ENCODE measurements around the gene ZNF562.

Gene ZNF562

DNA sequence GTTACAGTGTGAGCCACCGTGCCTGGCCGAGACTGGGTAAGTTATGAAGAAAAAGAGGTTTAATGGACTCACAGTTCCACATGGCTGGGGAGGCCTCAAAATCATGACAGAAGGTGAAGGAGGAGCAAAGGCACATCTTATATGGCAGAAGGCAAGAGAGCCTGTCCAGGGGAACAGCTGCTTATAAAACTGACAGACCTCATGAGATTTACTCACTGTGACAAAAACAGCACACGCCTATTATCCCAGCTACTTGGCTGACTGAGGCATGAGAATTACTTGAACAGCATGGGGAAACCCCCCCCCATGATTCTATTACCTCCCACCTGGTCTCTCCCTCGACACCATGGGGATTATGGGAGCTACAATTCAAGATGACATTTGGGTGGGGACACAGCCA, 30.4 kb downstream of the ZNF562 start:
- DNase-seq (ENCODE audit: low read depth in 2 of 2) = no peak

DNA sequence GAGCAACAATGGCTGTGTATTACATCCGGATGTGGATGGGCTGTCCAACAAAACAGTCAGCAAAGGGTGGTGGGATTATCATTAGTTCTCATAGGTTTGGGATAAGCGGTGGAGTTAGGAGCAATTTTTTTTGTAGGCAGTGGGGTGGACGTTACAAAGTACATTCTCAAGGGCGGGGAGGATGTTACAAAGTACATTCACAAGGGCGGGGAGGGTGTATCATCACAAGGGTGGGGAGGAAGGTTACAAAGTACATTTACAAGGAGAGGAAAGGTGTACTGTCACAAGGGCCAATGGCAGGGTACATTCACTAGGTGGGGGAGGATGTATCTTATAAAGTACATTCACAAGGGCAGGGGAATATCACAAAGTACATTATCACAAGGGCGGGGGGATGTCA, 33.1 kb downstream of the ZNF562 start:
- DNase-seq (ENCODE audit: low read depth in 2 of 2) = no peak

DNA sequence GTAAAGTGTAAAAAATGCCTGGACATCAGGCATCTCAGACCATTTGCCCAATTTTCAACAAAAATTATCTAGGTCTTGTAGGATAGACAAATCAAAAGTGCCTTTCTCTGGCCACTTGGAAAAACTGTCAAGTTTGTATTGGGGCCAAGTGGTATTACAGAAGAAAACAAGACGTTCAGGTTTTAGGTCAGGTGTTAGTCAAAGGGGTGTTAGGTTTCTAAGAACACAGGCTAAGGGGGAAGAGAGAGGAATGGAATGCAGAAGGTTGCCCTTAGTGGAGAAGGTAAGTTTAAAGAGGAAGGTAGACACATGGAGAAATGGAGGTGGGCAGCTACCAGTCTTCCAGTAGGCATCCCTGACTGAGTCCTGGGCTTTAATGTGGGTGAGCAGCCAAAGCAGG, 33.9 kb downstream of the ZNF562 start:
- DNase-seq (ENCODE audit: low read depth in 2 of 2) = no peak

DNA sequence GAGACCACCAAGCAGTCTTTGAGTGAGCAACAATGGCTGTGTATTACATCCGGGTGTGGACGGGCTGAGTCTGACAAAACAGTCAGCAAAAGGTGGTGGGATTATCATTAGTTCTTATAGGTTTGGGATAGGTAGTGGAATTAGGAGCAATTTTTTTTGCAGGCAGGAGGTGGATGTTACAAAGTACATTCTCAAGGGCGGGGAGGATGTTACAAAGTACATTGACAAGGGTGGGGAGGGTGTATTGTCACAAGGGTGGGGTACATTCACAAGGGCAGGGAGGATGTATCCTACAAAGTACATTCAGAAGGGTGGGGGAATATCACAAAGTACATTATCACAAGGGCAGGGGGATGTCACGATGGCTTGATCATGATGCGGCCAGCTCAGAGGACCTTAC, 38.9 kb downstream of the ZNF562 start:
- DNase-seq (ENCODE audit: low read depth in 2 of 2) = no peak

DNA sequence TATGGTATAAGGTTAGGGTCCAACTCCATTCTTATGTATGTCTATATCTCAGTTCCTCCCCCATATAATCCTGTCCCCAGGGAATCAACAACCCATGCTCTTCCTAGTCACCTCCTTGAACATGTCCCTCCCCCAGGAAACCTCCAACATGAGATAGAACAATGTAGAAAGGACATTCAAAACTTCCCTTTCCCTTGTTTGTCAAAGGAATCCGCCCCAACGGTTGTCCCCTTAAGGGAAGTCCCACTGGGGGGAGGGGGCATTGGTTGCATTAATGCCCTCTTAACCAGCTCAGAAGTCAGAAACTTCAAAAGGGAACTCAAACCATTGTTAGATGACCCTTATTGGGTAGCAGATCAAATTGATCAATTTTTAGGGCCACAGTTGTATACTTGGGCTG, 47.0 kb downstream of the ZNF562 start:
- no peak for DNase-seq (ENCODE audit: low read depth in 2 of 2)

DNA sequence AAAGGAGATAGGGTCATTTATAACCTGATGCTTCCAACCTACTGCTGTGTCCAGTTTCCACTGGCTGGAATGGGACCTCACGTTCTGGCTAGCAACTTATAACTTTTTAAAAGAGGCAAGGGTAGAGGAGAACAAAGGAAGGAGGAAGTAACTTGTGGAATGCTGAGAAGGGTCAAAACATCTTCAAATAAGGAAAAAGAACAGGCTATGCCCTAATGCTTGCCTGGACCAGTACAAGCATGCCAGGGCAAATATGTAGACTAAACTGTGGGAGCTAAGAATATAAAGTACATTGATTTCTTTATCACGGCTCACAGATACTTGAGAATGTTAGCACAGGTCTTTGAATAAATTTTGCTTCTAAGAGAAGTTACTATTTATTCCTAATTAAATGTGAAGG, 52.4 kb downstream of the ZNF562 start:
- no peak for DNase-seq (ENCODE audit: low read depth in 2 of 2)

DNA sequence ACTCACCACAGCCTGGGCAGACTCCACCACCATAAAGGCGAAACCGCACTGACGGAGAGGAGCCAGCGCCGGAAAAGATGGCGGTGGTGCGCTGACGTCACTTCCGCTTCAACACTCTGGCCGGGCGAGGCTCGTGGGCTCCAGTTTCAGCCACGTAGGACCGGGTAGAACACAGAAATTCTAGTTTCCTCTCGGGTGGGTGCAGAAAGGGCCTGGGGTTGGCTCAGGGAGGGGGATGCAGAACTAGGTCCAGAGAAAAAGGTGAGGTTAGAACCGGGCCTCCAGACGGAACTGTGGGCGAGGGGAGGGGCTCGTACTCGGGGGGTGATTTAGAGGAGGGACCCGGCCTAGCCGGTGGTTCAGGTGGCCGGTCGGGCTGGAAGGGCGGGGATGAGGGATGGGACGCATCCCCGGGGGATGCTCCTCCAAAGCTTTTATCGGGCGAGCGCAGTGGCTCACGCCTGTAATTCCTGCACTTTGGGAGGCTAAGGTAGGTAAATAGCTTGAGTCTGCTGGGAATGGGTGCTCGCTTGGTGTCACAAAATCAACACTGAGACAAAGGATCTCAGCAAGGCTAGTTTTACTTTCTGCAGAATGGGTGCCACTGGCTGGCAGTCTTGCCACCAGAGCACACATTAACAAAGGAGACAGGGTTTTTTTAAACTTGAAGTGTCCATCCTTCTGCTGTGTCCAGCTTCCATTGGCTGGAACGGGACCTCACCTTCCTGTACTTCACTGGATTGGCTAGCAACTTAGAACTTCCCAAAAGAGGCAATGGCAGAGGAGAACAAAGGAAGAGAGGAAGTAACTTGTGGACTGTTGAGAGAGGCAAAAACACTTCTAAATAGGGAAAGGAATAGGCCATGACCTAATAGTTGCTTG, 53.5 kb downstream of the ZNF562 start, which contains the start of gene ZNF561:
Gene ZNF561 (minus strand): TSS at position 77 of the 882 bp plus-strand sequence. CDS start 1,776 bp downstream, outside the sequence.
- DNase-seq (ENCODE audit: low read depth in 2 of 2) = peak; percentile 78 to 79

DNA sequence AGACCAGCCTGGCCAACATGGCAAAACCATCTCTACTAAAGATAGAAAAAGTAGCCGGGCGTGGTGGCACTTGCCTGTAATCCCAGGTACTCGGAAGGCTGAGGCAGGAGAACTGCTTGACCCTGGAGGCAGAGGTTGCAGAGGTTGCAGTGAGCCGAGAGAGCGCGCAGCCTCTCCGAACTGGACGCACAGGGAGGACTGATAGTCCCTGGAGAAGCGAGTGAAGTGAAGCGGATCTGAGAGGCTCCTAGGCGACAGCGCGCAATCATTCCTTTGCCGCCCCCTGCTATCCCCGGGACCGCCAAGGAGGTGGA, 54.1 kb downstream of the ZNF562 start:
- DNase-seq (ENCODE audit: low read depth in 2 of 2) = no peak

DNA sequence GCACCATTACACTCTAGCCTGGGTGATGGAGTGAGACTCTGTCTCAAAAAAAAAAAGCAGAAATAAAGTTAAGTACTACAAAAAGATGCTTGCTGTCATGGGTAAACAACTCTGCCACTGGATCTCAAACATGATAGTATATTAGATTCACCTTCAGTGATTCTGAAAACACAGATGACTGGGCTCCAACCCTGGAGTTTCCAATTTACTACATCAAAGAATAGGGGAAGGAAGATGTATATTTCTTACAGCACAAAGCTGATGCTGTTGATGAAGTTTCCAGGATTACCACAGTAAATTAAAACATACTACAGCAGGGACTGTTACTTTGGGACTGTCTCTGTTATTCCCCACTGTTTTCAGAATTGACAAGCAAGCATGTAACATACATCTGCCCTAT, 59.1 kb downstream of the ZNF562 start:
- no peak for DNase-seq (ENCODE audit: low read depth in 2 of 2)

DNA sequence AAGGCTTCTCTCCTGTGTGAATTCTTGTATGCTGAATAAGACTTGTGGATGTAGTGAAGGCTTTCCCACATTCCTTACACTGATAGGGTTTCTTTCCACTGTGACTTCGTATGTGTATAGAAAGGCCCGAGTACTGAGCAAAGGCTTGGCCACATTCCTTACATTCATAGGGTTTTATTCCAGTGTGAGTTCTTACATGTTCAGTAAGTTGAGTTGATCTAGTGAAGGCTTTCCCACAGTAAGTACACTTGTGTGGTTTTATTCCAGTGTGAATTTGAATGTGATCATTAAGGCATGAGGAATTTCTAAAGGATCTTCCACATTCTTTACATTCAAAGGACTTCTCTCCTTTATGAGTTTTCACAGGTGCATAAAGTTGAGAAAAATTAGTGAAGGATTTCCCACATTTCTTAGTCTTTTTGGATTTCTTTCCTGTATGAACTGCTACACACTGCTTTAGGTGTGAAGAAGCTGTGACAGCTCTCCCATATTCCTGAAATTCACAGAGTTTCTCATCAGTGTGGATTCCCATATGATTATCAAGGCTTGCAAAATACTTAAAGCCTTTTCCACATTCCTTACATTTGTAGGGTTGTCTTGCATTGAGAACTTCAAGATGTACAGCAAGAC, 64.3 kb downstream of the ZNF562 start:
- DNase-seq (ENCODE audit: low read depth in 2 of 2) = no peak

DNA sequence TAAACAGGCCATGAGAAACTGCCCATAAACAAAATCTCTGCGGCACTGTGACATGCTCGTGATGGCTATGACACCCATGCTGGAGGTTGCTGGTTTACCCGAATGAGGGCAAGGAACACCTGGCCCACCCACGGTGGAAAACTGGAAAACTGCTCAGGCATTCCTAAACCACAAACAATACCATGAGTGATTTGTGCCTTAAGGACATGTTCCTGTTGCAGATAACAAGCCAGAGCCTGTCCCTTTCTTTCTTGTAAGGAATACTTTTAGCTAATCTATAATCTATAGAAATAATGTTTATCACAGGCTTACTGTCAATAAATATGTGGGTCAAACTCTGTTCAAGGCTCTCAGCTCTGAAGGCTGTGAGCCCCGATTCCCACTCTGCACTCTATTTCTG, 66.0 kb downstream of the ZNF562 start:
- no peak for DNase-seq (ENCODE audit: low read depth in 2 of 2)

DNA sequence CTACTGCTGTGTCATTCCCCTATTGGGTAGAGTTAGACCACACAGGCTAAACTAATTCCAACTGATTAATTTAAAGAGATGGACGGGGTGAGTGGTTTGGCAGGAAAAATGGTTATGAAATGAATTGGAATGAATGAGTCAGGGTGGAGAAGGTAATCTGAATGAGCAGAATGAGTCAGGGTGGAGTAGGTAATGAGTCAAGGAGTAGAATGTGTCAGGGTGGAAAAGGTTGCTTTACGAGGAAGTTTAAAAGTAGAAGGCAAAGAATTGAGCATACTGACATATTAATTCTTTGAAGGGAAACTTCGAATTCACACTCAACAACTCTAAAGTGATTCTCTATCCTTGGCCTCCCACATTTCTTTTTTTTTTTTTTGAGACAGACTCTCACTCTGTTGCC, 77.9 kb downstream of the ZNF562 start:
- DNase-seq (ENCODE audit: low read depth in 2 of 2) = no peak
